Mesodermal cell (in vitro differentiated cells): ENCODE results near the gene NDEL1.

Experiments used
- H3K27ac ChIP-seq: 2 replicates; pipeline ENCODE4 v1.7.0; 2013; ENCODE audit warnings: mild to moderate bottlenecking, low read depth, low read length, moderate library complexity; ENCODE audit not compliant: severe bottlenecking
- H3K36me3 ChIP-seq: 2 replicates; pipeline ENCODE4 v1.7.1; 2013; ENCODE audit warnings: mild to moderate bottlenecking, low read length, moderate library complexity; ENCODE audit not compliant: control insufficient read depth, insufficient read depth
- H3K4me1 ChIP-seq: one replicate; pipeline ENCODE4 v1.7.1; 2013; ENCODE audit warnings: mild to moderate bottlenecking, low read length; ENCODE audit not compliant: insufficient read depth, control insufficient read depth, poor library complexity, severe bottlenecking
- H3K4me3 ChIP-seq: 2 replicates; pipeline ENCODE4 v1.7.0; 2013; ENCODE audit warnings: low read length, control low read depth, mild to moderate bottlenecking; ENCODE audit not compliant: insufficient read depth, poor library complexity, severe bottlenecking; ENCODE audit errors: extremely low read depth
- H3K9me3 ChIP-seq: 2 replicates; pipeline ENCODE4 v1.7.1; 2013; ENCODE audit warnings: mild to moderate bottlenecking, low read length, moderate library complexity; ENCODE audit not compliant: control insufficient read depth
- WGBS, 2 experiments: methylation state at CpG; one replicate each; pipeline ENCODE4 v1.1.5; 2013; ENCODE audit warnings: missing lambda C conversion rate in 2 of 2; ENCODE audit not compliant: insufficient coverage in 2 of 2; 5-methylcytosine and 5-hydroxymethylcytosine counted together

Gene NDEL1

GRCh38 chr17:8477715-8478441 lies 42.2 kb downstream of the NDEL1 start:
- H3K4me1 ChIP-seq = peaks cover 4% of the 10 kb centered on the region
- H3K4me3 ChIP-seq = no peak overlapping the region
- H3K36me3 ChIP-seq = peaks cover 100% of the 10 kb centered on the region
- peak overlapping the region; percentile 10 for H3K27ac ChIP-seq
- H3K9me3 ChIP-seq = no peaks in the 10 kb centered on the region
- WGBS, 2 experiments = 95 to 96% methylated on average over 22 of the region's 22 CpGs

- Histone ChIP-seq H3K36me3 (peaks cover 100% of the 10 kb centered on the region), H3K4me3 (no peak overlapping the region)
- 90 to 96% methylated on average over 11 of the region's 11 CpGs for WGBS, 2 experiments
These were observed 43.8 kb downstream of the NDEL1 start for GRCh38 chr17:8479431-8479947.

GRCh38 chr17:8480011-8480976 lies 44.6 kb downstream of the NDEL1 start:
- Histone ChIP-seq H3K4me3 (no peak overlapping the region), H3K4me1 (peaks cover 4% of the 10 kb centered on the region), H3K9me3 (peaks cover 4% of the 10 kb centered on the region), H3K36me3 (peaks cover 97% of the 10 kb centered on the region), H3K27ac (peak overlapping the region; percentile 10)
- 94 to 95% methylated on average over 19 to 31 of the region's 33 CpGs for WGBS, 2 experiments

More at GRCh38 chr17:8479431-8479947, 43.8 kb downstream of the NDEL1 start:
- Histone ChIP-seq H3K4me1 (peaks cover 4% of the 10 kb centered on the region), H3K9me3 (peaks cover 1% of the 10 kb centered on the region), H3K27ac (peak overlapping the region; percentile 45)

GRCh38 chr17:8481089-8481488 lies 45.4 kb downstream of the NDEL1 start:
- Histone ChIP-seq H3K4me3 (no peak overlapping the region), H3K27ac (no peak overlapping the region), H3K9me3 (peaks cover 7% of the 10 kb centered on the region), H3K36me3 (peaks cover 97% of the 10 kb centered on the region), H3K4me1 (peaks cover 4% of the 10 kb centered on the region)
- 97 to 98% methylated on average over 17 to 18 of the region's 22 CpGs for WGBS, 2 experiments

GRCh38 chr17:8481703-8482102 lies 46.0 kb downstream of the NDEL1 start:
- WGBS, 2 experiments = 94 to 100% methylated on average over 5 of the region's 5 CpGs
- Histone ChIP-seq H3K9me3 (peaks cover 7% of the 10 kb centered on the region), H3K27ac (peak overlapping the region; percentile 29), H3K4me1 (peaks cover 4% of the 10 kb centered on the region), H3K36me3 (peaks cover 97% of the 10 kb centered on the region), H3K4me3 (no peak overlapping the region)

- peaks cover 4% of the 10 kb centered on the region for H3K4me1 ChIP-seq
- no peak overlapping the region for H3K27ac ChIP-seq
- H3K9me3 ChIP-seq = peaks cover 7% of the 10 kb centered on the region
- peaks cover 97% of the 10 kb centered on the region for H3K36me3 ChIP-seq
- WGBS, 2 experiments = 94 to 100% methylated on average over 3 to 4 of the region's 5 CpGs
- H3K4me3 ChIP-seq = no peak overlapping the region
These were observed 46.9 kb downstream of the NDEL1 start for GRCh38 chr17:8482546-8482945.

- H3K27ac ChIP-seq = no peak overlapping the region
- H3K9me3 ChIP-seq = peaks cover 7% of the 10 kb centered on the region
- H3K4me1 ChIP-seq = peaks cover 9% of the 10 kb centered on the region
- H3K36me3 ChIP-seq = peaks cover 97% of the 10 kb centered on the region
- no peak overlapping the region for H3K4me3 ChIP-seq
- no CpG with 5 or more reads among the region's 1 CpG for WGBS, 2 experiments
These were observed 48.8 kb downstream of the NDEL1 start for GRCh38 chr17:8484465-8484864.

- peaks cover 9% of the 10 kb centered on the region for H3K4me1 ChIP-seq
- 100% methylated on average over 1 of the region's 1 CpG; no CpG with 5 or more reads in 1 of the 2 experiments for WGBS, 2 experiments
- peaks cover 7% of the 10 kb centered on the region for H3K9me3 ChIP-seq
- H3K4me3 ChIP-seq = no peak overlapping the region
- H3K36me3 ChIP-seq = peaks cover 97% of the 10 kb centered on the region
- no peak overlapping the region for H3K27ac ChIP-seq
These were observed 49.8 kb downstream of the NDEL1 start for GRCh38 chr17:8485491-8485890.

- no peak overlapping the region for H3K27ac ChIP-seq
- no peak overlapping the region for H3K4me3 ChIP-seq
- peaks cover 4% of the 10 kb centered on the region for H3K4me1 ChIP-seq
- WGBS, 2 experiments = 87 to 89% methylated on average over 14 to 18 of the region's 19 CpGs
- H3K36me3 ChIP-seq = peaks cover 97% of the 10 kb centered on the region
- H3K9me3 ChIP-seq = peaks cover 7% of the 10 kb centered on the region
These were observed 51.5 kb downstream of the NDEL1 start for GRCh38 chr17:8487130-8487645.

- H3K4me3 ChIP-seq = no peak overlapping the region
- H3K4me1 ChIP-seq = peaks cover 4% of the 10 kb centered on the region
- peaks cover 97% of the 10 kb centered on the region for H3K36me3 ChIP-seq
- no peak overlapping the region for H3K27ac ChIP-seq
- 88 to 92% methylated on average over 3 to 4 of the region's 5 CpGs for WGBS, 2 experiments
- peaks cover 7% of the 10 kb centered on the region for H3K9me3 ChIP-seq
These were observed 52.1 kb downstream of the NDEL1 start for GRCh38 chr17:8487743-8488142.
